Peyer's patch (tissue), 4 donors: ENCODE measurements around the gene FCER1A. TPM values are rescaled to one million over a fixed set of nuclear protein-coding genes. Genes with fewer than 3 reads are reported as not detected.

ENCODE experiments used
- DNase-seq, 3 donors: peaks; one replicate each; pipeline ENCODE4 v3.0.0-alpha.2; 2017 to 2019
- H3K27ac ChIP-seq, 4 donors: fragments of 200-600 bp; sonication (generic); one replicate each; pipeline ENCODE4 v1.5.1; 2016 to 2019
- H3K27me3 ChIP-seq, 2 donors: fragments of 200-600 bp; sonication (generic); one replicate each; pipeline ENCODE4 v1.5.1; 2019
- H3K36me3 ChIP-seq, 3 donors: fragments of 200-600 bp; sonication (generic); one replicate each; pipeline ENCODE4 v1.5.1; 2016 to 2019
- H3K4me1 ChIP-seq, 4 donors: fragments of 200-600 bp; sonication (generic); one replicate each; pipeline ENCODE4 v1.5.1; 2016 to 2019
- H3K4me3 ChIP-seq, 4 donors: fragments of 200-600 bp; sonication (generic); 1 replicate in 3 of 4; 2 replicates in 1 of 4; pipeline ENCODE4 v1.5.1; 2016 to 2019; ENCODE audit warnings: mild to moderate bottlenecking in 1 of 4
- H3K9me3 ChIP-seq, 4 donors: fragments of 200-600 bp; sonication (generic); one replicate each; pipeline ENCODE4 v1.5.1; 2016 to 2019; ENCODE audit warnings: mild to moderate bottlenecking in 1 of 4
- POLR2A ChIP-seq, 2 donors: fragments of 450-650 bp; IDR thresholded peaks; one replicate each; pipeline ENCODE4 v1.5.1; 2017; ENCODE audit warnings: antibody characterized with exemption in 2 of 2, mild to moderate bottlenecking in 2 of 2, moderate library complexity in 2 of 2
- total RNA-seq, 4 donors: library from RNA; depleted of rRNA; stranded (reverse); fragments of >200 nt; gene quantifications; one replicate each; pipeline ENCODE4 v1.1.0, GENCODE V29; 2016
- TF ChIP-seq, protein P1 (sequence below), 6 experiments: fragments of 450-650 bp in 4 of 6; fragments of 200-600 bp in 2 of 6; sonication (generic) in 1 of 6; IDR thresholded peaks; one replicate each; pipeline ENCODE4 v1.5.1; 2017 to 2019; ENCODE audit warnings: antibody characterized with exemption in 6 of 6, mild to moderate bottlenecking in 3 of 6, moderate library complexity in 1 of 6

FCER1A gene
- total RNA-seq, 4 donors from 2014 or later: 1.5 TPM; not detected in 3

DNA sequence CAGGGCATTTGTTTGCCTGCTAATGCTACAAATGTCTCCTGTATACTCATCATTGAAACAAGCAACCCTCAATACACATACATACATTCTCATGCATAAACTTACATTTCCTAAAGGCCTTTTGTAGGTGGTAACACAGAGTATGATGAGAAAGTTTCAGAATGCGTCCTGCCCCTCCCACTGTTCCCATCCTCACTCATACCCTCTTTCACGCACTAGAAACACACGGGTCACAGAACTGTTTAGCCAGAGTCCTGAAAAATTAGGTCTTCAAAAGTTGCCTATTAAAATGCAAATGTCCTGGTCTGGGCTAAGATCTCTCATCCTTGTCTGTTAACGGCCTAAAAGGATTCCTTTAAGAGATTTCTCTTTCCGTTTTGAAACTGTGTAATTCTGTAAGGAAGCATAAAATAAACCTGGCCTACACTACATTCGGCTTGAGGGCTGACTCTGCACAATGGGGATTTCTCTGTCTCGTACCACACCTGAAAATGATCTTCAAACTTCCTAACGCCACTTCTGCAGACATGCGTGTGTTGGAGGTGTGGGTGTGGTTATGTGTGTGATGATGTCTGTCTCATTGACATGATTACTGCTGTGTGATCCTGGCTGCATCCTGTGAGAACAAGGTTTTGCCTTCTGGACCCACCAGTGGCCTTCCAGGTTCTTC lies 5.3 kb upstream of the FCER1A start:
- Histone ChIP-seq H3K27ac (no peak overlapping the region), H3K9me3 (no peaks in the 10 kb centered on the region), H3K36me3 (no peaks in the 10 kb centered on the region), H3K4me1 (no peaks in the 10 kb centered on the region), H3K27me3 (no peaks in the 10 kb centered on the region), H3K4me3 (no peak overlapping the region)
- TF ChIP-seq POLR2A (IDR thresholded peaks at IDR 0.05): no peak
- TF ChIP-seq, protein P1, sequence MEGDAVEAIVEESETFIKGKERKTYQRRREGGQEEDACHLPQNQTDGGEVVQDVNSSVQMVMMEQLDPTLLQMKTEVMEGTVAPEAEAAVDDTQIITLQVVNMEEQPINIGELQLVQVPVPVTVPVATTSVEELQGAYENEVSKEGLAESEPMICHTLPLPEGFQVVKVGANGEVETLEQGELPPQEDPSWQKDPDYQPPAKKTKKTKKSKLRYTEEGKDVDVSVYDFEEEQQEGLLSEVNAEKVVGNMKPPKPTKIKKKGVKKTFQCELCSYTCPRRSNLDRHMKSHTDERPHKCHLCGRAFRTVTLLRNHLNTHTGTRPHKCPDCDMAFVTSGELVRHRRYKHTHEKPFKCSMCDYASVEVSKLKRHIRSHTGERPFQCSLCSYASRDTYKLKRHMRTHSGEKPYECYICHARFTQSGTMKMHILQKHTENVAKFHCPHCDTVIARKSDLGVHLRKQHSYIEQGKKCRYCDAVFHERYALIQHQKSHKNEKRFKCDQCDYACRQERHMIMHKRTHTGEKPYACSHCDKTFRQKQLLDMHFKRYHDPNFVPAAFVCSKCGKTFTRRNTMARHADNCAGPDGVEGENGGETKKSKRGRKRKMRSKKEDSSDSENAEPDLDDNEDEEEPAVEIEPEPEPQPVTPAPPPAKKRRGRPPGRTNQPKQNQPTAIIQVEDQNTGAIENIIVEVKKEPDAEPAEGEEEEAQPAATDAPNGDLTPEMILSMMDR (IDR thresholded peaks at IDR 0.05): no peak
- DNase-seq: no peak

GRCh38 chr1:159300146-159300545 lies 2.0 kb upstream of the FCER1A start:
- no peaks in the 10 kb centered on the region for H3K36me3 ChIP-seq
- no peak overlapping the region for H3K4me3 ChIP-seq
- H3K27ac ChIP-seq: no peak overlapping the region
- TF ChIP-seq, protein P1 (IDR thresholded peaks at IDR 0.05): no peak
- TF ChIP-seq POLR2A (IDR thresholded peaks at IDR 0.05): no peak
- no peak for DNase-seq
- no peaks in the 10 kb centered on the region for H3K4me1 ChIP-seq
- no peaks in the 10 kb centered on the region for H3K27me3 ChIP-seq
- no peaks in the 10 kb centered on the region for H3K9me3 ChIP-seq

- TF ChIP-seq, protein P1 (IDR thresholded peaks at IDR 0.05): no peak
- no peak for TF ChIP-seq POLR2A (IDR thresholded peaks at IDR 0.05)
- H3K27ac ChIP-seq: no peak overlapping the region
- H3K36me3 ChIP-seq: no peaks in the 10 kb centered on the region
- H3K4me1 ChIP-seq: no peaks in the 10 kb centered on the region
- H3K27me3 ChIP-seq: no peaks in the 10 kb centered on the region
- no peaks in the 10 kb centered on the region for H3K9me3 ChIP-seq
- no peak for DNase-seq
- H3K4me3 ChIP-seq: no peak overlapping the region
These were observed 5.3 kb downstream of the FCER1A start for GRCh38 chr1:159307346-159308020.

DNA sequence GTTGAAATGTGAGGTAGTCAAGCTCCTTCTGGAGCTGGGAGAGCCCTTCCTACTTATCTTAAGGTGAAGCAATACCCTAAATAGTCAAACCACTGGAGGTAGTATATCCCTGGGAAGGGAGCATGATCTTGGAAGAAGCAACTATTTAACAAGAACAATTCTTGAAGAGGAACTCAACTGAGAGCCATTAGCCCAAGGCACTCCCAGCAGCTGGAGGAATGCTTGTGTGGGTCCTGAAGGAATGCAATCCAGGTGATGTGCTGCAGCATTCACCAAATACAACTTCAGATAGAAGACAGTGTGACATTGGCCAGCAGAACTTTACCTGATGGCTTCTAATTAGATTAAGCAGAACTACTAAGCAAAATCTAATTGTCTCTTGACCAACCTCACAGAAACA lies 9.5 kb downstream of the FCER1A start:
- no peaks in the 10 kb centered on the region for H3K9me3 ChIP-seq
- DNase-seq: no peak
- no peaks in the 10 kb centered on the region for H3K27me3 ChIP-seq
- TF ChIP-seq, protein P1 (IDR thresholded peaks at IDR 0.05): no peak
- no peak for TF ChIP-seq POLR2A (IDR thresholded peaks at IDR 0.05)
- H3K36me3 ChIP-seq: no peaks in the 10 kb centered on the region
- H3K27ac ChIP-seq: no peak overlapping the region
- no peaks in the 10 kb centered on the region for H3K4me1 ChIP-seq
- H3K4me3 ChIP-seq: no peak overlapping the region

DNA sequence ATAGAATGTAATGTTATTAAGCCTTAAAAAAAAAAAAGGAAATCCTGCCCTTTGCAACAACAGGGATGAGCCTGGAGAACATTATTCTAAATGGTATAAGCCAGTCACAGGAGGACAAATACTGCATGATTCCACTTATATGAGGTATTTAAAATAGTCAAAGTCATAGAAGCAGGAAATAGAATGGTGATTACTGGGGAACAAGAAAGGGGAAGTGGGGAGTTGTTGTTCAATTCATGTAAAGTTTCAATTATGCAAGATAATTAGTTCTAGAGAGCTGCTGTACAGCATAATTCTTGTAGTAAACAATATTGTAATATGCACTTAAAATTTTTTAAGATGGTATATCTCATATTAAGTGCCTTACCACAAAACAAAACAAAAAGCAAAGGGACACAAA lies 13.2 kb downstream of the FCER1A start:
- no peak overlapping the region for H3K27ac ChIP-seq
- no peaks in the 10 kb centered on the region for H3K9me3 ChIP-seq
- DNase-seq: no peak
- H3K4me3 ChIP-seq: no peak overlapping the region
- no peak for TF ChIP-seq POLR2A (IDR thresholded peaks at IDR 0.05)
- TF ChIP-seq, protein P1 (IDR thresholded peaks at IDR 0.05): no peak
- no peaks in the 10 kb centered on the region for H3K36me3 ChIP-seq
- H3K27me3 ChIP-seq: no peaks in the 10 kb centered on the region
- no peaks in the 10 kb centered on the region for H3K4me1 ChIP-seq
